Measurements from ENCODE around the gene PPIP5K2.

Gene PPIP5K2

DNA sequence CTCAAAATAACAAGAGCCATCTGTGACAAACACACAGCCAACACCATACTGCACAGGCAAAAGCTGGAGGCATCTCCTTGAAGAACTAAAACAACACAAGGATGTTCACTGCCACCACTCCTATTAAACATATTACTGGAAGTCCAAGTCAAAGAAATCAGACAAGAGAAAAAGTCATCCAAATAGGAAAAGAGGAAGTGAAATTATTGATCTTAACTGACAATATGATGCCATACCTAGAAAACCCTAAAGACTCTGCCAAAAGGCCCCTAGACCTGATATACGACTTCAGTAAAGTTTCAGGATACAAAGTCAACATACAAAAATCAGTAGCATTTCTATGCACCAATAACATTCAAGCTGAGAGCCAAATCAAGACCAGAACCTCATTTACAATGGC is 108.5 kb downstream of the PPIP5K2 start:
- TF ChIP-seq, protein P1, sequence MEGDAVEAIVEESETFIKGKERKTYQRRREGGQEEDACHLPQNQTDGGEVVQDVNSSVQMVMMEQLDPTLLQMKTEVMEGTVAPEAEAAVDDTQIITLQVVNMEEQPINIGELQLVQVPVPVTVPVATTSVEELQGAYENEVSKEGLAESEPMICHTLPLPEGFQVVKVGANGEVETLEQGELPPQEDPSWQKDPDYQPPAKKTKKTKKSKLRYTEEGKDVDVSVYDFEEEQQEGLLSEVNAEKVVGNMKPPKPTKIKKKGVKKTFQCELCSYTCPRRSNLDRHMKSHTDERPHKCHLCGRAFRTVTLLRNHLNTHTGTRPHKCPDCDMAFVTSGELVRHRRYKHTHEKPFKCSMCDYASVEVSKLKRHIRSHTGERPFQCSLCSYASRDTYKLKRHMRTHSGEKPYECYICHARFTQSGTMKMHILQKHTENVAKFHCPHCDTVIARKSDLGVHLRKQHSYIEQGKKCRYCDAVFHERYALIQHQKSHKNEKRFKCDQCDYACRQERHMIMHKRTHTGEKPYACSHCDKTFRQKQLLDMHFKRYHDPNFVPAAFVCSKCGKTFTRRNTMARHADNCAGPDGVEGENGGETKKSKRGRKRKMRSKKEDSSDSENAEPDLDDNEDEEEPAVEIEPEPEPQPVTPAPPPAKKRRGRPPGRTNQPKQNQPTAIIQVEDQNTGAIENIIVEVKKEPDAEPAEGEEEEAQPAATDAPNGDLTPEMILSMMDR (conservative IDR thresholded peaks at IDR 0.05), result no peak
- no peak for TF ChIP-seq ZFX (IDR thresholded peaks at IDR 0.05)
- no peak overlapping the region for H3K27ac ChIP-seq

DNA sequence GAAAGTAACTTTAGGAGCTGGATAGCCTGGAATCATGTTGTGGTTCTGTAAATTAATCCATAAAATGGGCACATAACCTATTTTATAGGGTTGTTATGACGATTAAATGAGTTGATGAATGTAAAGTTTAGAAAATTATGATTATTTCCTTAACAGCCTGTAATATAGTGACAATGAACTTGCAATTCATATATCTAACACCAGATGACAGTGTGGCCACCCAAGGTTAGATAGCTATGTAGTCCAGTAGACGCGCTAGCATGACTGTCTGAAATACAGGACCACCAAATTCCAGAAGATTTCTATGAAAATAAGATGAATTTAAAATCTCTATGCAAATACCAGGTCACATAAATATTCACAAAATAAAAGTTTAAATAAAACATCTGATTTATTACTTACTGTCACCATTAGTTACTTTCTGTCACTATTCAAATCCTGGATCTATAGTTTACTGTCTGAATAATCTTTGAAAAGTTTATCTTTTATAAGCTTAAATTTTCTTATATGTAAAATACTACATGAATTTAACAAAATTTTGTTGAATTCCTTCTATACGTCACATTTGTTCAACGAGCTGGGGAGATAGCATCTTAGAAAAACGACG is 112.4 kb downstream of the PPIP5K2 start:
- no peak for TF ChIP-seq ZFX (IDR thresholded peaks at IDR 0.05)
- TF ChIP-seq, protein P1 (conservative IDR thresholded peaks at IDR 0.05), result peak; percentile 99
- H3K27ac ChIP-seq, result no peak overlapping the region

DNA sequence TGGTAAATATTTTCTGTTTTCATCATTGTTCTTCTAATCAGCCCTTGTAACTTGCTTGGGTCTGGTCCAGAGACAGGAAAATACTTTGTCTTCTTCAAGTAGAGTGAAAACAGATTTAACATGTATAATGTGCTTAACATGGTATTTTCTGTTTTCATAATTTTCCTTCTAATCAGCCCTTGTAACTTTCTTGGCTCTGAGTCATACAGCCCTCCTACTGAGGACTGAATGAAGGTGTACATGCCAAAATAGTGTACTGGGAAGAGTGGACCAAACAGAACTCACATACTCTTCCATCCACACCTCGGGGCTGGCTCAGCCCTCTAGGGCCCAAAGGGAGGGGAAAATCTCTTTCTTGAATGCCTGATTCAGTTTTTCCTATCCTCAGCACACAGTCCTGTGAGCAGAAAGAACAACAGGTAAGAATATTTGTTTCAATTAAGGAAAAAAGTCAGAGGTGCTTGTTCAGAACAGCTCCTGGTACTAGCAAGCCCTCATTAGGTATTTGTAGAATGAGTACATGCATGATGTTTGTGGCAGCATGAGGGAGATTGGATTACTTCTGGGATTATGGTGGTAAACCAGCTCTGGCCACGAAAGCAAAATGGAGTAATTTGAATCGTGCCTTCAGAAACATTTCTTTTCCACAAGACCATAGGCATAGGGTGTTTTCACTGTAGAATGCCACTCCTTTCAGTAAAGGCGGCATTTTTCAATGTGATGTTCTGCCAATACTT is 114.3 kb downstream of the PPIP5K2 start:
- TF ChIP-seq, protein P1 (conservative IDR thresholded peaks at IDR 0.05), result no peak
- TF ChIP-seq ZFX (IDR thresholded peaks at IDR 0.05), result no peak
- H3K27ac ChIP-seq, result no peak overlapping the region

DNA sequence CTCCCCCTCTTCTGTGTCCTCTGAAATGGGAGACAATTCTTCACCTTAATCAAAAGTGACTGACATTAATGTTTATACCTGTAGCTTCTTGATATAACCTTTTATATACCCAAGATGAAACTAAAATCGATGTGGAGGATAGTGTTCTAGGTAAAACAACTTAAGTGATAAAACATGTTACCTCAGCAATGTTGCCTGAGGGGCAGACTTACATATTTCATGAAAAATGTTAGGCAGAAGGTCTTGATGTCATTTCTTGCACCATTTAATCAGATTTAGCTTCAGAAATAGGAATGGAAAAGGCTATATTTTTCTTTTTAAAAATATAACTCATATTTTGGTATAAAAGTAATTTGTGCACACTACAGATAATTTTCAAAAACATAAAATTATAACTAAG is 115.8 kb downstream of the PPIP5K2 start:
- no peak overlapping the region for H3K27ac ChIP-seq
- TF ChIP-seq, protein P1 (conservative IDR thresholded peaks at IDR 0.05), result no peak
- TF ChIP-seq ZFX (IDR thresholded peaks at IDR 0.05), result no peak

DNA sequence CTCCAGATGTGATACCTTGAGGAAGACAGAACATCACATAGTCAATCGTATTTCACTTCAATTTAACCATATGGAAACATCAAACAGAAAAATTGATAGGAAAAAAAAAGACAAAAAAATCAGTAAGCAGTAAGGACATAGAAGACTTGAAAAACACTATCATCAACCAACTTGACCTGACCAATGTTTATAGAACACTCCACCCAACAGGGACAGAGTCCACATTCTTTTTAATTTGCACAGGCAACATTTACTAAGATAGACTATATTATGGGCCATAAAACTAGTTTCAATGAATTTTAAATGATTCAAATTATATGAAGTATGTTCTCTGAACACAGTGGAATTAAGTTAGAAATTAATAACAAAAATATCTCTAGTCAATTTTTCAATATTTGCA is 117.7 kb downstream of the PPIP5K2 start:
- no peak overlapping the region for H3K27ac ChIP-seq
- TF ChIP-seq, protein P1 (conservative IDR thresholded peaks at IDR 0.05), result no peak
- no peak for TF ChIP-seq ZFX (IDR thresholded peaks at IDR 0.05)

DNA sequence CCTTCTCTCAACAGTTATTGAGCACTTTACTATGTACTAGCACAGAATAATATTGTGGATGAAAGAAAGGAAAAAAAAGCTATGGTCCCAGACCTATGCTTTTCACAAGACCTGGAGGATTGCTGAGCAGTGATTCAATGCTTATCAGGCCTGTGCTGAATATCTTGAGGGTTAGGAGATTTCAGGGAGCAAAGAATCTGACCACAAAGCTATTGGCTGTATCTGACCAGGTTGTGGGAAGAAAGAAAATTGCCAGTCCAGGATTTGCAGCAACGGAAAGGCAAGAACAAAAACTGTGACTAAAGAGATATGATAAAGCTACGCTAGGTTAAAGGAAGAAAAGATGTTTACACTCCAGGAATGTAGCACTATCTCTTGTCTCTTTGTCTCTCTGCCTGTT is 123.6 kb downstream of the PPIP5K2 start:
- no peak overlapping the region for H3K27ac ChIP-seq
- no peak for TF ChIP-seq ZFX (IDR thresholded peaks at IDR 0.05)

DNA sequence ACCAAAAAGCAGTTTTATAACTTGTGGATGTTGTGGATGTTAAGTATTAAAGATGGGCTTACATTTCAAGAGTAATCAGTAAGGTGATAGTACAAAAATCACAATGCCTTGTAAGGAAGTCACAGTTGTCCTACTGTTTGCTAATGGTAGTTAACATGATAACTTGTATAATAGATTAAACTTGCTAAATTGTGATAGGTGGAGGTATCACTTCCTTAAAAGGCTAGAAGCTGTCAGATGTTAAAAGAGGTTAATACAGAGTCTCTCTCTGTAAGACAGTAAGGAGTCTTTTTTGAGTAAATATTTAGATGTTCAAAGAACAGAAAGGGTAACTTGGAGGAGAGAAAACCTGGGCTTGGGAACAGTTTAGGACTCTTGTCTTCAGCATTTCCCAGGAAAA is 124.3 kb downstream of the PPIP5K2 start:
- TF ChIP-seq, protein P1 (conservative IDR thresholded peaks at IDR 0.05), result no peak
- TF ChIP-seq ZFX (IDR thresholded peaks at IDR 0.05), result no peak
- H3K27ac ChIP-seq, result no peak overlapping the region

DNA sequence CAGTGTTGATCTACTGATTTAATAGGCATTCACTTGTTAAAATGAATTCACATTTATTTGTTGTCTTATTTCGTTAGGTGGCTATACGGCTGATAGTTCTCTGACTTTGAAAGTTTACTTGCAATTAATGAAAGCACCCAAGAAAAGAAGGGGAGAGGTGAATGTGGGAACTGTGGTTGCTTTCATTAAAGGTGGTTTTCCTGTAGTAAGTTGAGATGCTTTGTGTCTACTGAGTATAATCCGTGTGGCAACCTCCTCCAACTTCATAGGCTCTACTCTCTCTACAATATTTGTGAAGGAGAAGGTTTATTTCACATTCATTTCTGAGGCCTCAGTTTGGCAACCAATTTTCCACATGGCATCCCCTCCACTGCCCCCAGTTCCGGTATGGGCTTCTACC is 125.7 kb downstream of the PPIP5K2 start:
- no peak overlapping the region for H3K27ac ChIP-seq
- TF ChIP-seq, protein P1 (conservative IDR thresholded peaks at IDR 0.05), result no peak
- TF ChIP-seq ZFX (IDR thresholded peaks at IDR 0.05), result no peak

All from C4-2B (cell line).